Superior temporal gyrus (tissue), 1 donor: ENCODE measurements around the gene TULP3.

Experiments
- DNase-seq: peaks from one replicate; pipeline ENCODE4 v3.0.0-alpha.2; 2016; ENCODE audit errors: extremely low spot score

The TULP3 gene

GRCh38 chr12:2963760-2964292 lies 73.1 kb downstream of the TULP3 start:
- DNase-seq = no peak

GRCh38 chr12:2967651-2968050 lies 77.0 kb downstream of the TULP3 start:
- no peak for DNase-seq

- no peak for DNase-seq
These were observed 80.1 kb downstream of the TULP3 start for GRCh38 chr12:2970744-2971143.

GRCh38 chr12:2973566-2973965 lies 82.9 kb downstream of the TULP3 start:
- no peak for DNase-seq

GRCh38 chr12:2974560-2974971 lies 83.9 kb downstream of the TULP3 start:
- DNase-seq = no peak

- no peak for DNase-seq
These were observed 85.9 kb downstream of the TULP3 start for GRCh38 chr12:2976581-2976996.

GRCh38 chr12:2977776-2978175 lies 87.1 kb downstream of the TULP3 start:
- no peak for DNase-seq

- DNase-seq = no peak
These were observed 89.1 kb downstream of the TULP3 start for GRCh38 chr12:2979806-2980205.

GRCh38 chr12:2980630-2981029 lies 89.9 kb downstream of the TULP3 start:
- DNase-seq = no peak

- DNase-seq = no peak
These were observed 91.7 kb downstream of the TULP3 start for GRCh38 chr12:2982361-2982760.

- DNase-seq = no peak
These were observed 93.6 kb downstream of the TULP3 start for GRCh38 chr12:2984249-2984648.

- DNase-seq = no peak
These were observed 94.0 kb downstream of the TULP3 start for GRCh38 chr12:2984698-2985097.

- no peak for DNase-seq
These were observed 96.2 kb downstream of the TULP3 start for GRCh38 chr12:2986876-2987275.

GRCh38 chr12:2988494-2988893 lies 97.8 kb downstream of the TULP3 start:
- DNase-seq = no peak
